Activated CD8-positive, alpha-beta T cell treated with anti-CD3 and anti-CD28 coated beads for 36 hours (primary cell): ENCODE results near the gene DPP6. TPM values are rescaled to one million over a fixed set of nuclear protein-coding genes. Genes with fewer than 3 reads are reported as not detected.
"Not testable (repeated sequence)": the region's sequence is repeated elsewhere in the genome, so short reads cannot be mapped to it uniquely, and the experiment has no call there.

Experiments used
- ATAC-seq: fragments of 200-7000 bp; cut with Tn5 transposase; one replicate; pipeline ENCODE4 v1.10.0; 2021; ENCODE audit warnings: mild to moderate bottlenecking, moderate library complexity
- CTCF ChIA-PET: fragments of 350-600 bp; sonication (Branson Sonifier 250); formaldehyde crosslinking; loops from one replicate; lab custom pipeline; 2021; ENCODE audit warnings: antibody characterized with exemption; lab: Charles Lee
- POLR2A ChIA-PET: fragments of 350-600 bp; sonication (Branson Sonifier 250); formaldehyde crosslinking; loops from one replicate; lab custom pipeline; 2021; ENCODE audit warnings: antibody characterized with exemption; lab: Charles Lee
- DNase-seq: peaks from one replicate; pipeline ENCODE4 v3.0.0-alpha.2; 2020
- H3K27ac Mint-ChIP-seq: one replicate; pipeline ENCODE4 v1.8.0; 2021; ENCODE audit warnings: mild to moderate bottlenecking, mixed read lengths
- H3K27me3 Mint-ChIP-seq: one replicate; pipeline ENCODE4 v1.8.0; 2021; ENCODE audit warnings: mixed read lengths
- H3K36me3 Mint-ChIP-seq: one replicate; pipeline ENCODE4 v1.8.0; 2021; ENCODE audit warnings: low read depth, mixed read lengths
- H3K4me1 Mint-ChIP-seq: one replicate; pipeline ENCODE4 v1.8.0; 2021; ENCODE audit warnings: low read depth, mixed read lengths
- H3K4me3 Mint-ChIP-seq: one replicate; pipeline ENCODE4 v1.8.0; 2021; ENCODE audit warnings: mild to moderate bottlenecking, moderate library complexity, mixed read lengths
- H3K9me3 Mint-ChIP-seq: one replicate; pipeline ENCODE4 v1.8.0; 2021; ENCODE audit warnings: mixed read lengths
- CTCF ChIP-seq: fragments of 200-600 bp; IDR thresholded peaks from one replicate; pipeline ENCODE4 v1.8.0; 2022; ENCODE audit warnings: antibody characterized with exemption, mild to moderate bottlenecking
- intact Hi-C: fragments of 100-400 bp; cut with micrococcal nuclease; formaldehyde crosslinking; loops from one replicate; pipeline ENCODE4 v1.10.0; 2022
- total RNA-seq, 2 experiments: library from RNA; stranded (reverse); gene quantifications; one replicate each; pipeline ENCODE4 v1.2.3, GENCODE V29; 2021

The DPP6 gene
- total RNA-seq, 2 experiments from 2014 or later = not detected

DNA sequence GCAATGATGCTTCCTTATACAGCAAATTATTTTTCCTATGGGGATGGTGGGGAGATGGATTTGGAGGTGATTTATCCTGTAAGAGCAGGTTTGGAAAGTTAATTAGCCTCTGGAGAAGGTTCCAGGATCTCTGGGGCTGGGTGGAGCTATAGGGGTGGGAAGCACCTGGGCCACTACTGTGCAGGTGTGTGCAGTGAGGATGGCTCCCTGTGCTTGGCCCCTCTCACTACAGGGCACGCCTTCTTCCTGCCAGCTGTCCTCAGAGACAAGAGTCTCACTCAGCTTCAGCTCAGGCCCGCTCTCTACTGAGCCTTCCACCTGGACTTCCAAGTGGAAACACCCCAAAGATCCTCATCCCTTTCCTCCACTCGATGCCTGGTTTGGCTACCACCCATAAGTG, 111.4 kb downstream of the DPP6 start:
- H3K27ac Mint-ChIP-seq, H3K36me3 Mint-ChIP-seq, H3K4me3 Mint-ChIP-seq, H3K9me3 Mint-ChIP-seq, POLR2A ChIA-PET, DNase-seq, CTCF ChIA-PET, intact Hi-C loops, H3K4me1 Mint-ChIP-seq, ATAC-seq, H3K27me3 Mint-ChIP-seq: not testable (repeated sequence)

DNA sequence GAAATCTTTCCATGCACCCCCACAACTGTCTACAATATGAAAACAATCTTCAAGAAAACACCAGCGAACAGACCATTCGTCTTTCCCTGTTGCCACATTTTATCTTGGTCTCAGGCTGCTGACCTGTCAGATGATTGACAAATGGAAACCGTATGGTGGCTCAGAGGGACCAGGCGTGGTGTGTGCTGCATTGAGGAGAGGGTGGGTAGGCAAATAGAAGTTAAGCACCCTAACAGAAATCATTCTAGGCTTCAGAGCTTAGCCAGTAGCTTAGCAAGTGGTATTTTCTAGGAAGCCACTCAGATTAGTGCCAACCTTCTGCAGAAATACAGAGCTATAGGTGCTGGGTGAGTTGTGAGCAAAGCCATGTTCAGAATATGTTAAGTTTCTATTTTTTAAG, 114.9 kb downstream of the DPP6 start:
- Mint-ChIP-seq H3K4me1 (no peaks in the 10 kb centered on the region), H3K27me3 (no peaks in the 10 kb centered on the region), H3K9me3 (no peaks in the 10 kb centered on the region), H3K27ac (no peak overlapping the region), H3K4me3 (no peak overlapping the region), H3K36me3 (no peaks in the 10 kb centered on the region)
- ChIA-PET POLR2A (no interaction called here), CTCF (no interaction called here)
- intact Hi-C loops = no loop called here
- TF ChIP-seq CTCF = no peak
- no peak for ATAC-seq
- no peak for DNase-seq

- DNase-seq (no peak), ATAC-seq (no peak)
- Mint-ChIP-seq H3K27ac (no peak overlapping the region), H3K4me1 (no peaks in the 10 kb centered on the region), H3K36me3 (no peaks in the 10 kb centered on the region), H3K27me3 (no peaks in the 10 kb centered on the region), H3K9me3 (no peaks in the 10 kb centered on the region), H3K4me3 (no peak overlapping the region)
- CTCF ChIA-PET = no interaction called here
- TF ChIP-seq CTCF = no peak
- POLR2A ChIA-PET = no interaction called here
- intact Hi-C loops = no loop called here
Observed at GRCh38 chr7:154167807-154168206, 115.6 kb downstream of the DPP6 start.

- DNase-seq (no peak), ATAC-seq (no peak)
- no peak for TF ChIP-seq CTCF
- POLR2A ChIA-PET = no interaction called here
- CTCF ChIA-PET = no interaction called here
- H3K4me3 Mint-ChIP-seq = no peak overlapping the region
- H3K27ac Mint-ChIP-seq = no peak overlapping the region
- H3K36me3 Mint-ChIP-seq = no peaks in the 10 kb centered on the region
- H3K9me3 Mint-ChIP-seq = no peaks in the 10 kb centered on the region
- no peaks in the 10 kb centered on the region for H3K27me3 Mint-ChIP-seq
- H3K4me1 Mint-ChIP-seq = no peaks in the 10 kb centered on the region
- intact Hi-C loops = no loop called here
Observed at GRCh38 chr7:154171422-154171821, 119.2 kb downstream of the DPP6 start.

- no peak overlapping the region for H3K27ac Mint-ChIP-seq
- intact Hi-C loops = no loop called here
- ChIA-PET POLR2A (no interaction called here), CTCF (no interaction called here)
- no peaks in the 10 kb centered on the region for H3K36me3 Mint-ChIP-seq
- no peaks in the 10 kb centered on the region for H3K9me3 Mint-ChIP-seq
- H3K27me3 Mint-ChIP-seq = no peaks in the 10 kb centered on the region
- H3K4me3 Mint-ChIP-seq = no peak overlapping the region
- H3K4me1 Mint-ChIP-seq = no peaks in the 10 kb centered on the region
- DNase-seq (no peak), ATAC-seq (no peak)
- TF ChIP-seq CTCF = no peak
Observed at GRCh38 chr7:154172236-154172635, 120.0 kb downstream of the DPP6 start.

- ATAC-seq (no peak), DNase-seq (no peak)
- POLR2A ChIA-PET = no interaction called here
- Mint-ChIP-seq H3K4me3 (no peak overlapping the region), H3K4me1 (no peaks in the 10 kb centered on the region), H3K9me3 (no peaks in the 10 kb centered on the region), H3K27ac (no peak overlapping the region), H3K36me3 (no peaks in the 10 kb centered on the region), H3K27me3 (no peaks in the 10 kb centered on the region)
- intact Hi-C loops = no loop called here
- no peak for TF ChIP-seq CTCF
- CTCF ChIA-PET = no interaction called here
Observed at GRCh38 chr7:154177584-154177983, 125.4 kb downstream of the DPP6 start.
